ENCODE data around the gene FAM32A.

DNA sequence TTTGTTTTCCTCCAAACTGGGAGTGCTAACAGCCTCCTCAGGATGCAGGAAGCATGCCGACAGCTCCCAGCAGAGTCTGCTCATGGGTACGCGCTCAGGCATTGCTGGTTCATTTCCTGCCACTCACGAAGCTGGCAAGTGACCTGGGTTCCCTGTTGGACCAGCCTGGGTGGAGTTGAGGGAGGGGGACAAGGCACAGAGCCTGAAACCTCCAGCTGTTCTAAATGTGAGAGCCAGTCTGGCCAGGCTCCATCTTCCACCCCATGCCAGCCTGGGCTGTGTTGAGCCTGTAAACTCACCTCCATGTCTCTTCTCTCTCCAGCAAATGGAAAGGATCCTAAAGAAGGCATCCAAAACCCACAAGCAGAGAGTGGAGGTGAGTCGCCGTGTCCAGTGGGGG is 5.0 kb downstream of the FAM32A start:
- TF ChIP-seq, protein P1, sequence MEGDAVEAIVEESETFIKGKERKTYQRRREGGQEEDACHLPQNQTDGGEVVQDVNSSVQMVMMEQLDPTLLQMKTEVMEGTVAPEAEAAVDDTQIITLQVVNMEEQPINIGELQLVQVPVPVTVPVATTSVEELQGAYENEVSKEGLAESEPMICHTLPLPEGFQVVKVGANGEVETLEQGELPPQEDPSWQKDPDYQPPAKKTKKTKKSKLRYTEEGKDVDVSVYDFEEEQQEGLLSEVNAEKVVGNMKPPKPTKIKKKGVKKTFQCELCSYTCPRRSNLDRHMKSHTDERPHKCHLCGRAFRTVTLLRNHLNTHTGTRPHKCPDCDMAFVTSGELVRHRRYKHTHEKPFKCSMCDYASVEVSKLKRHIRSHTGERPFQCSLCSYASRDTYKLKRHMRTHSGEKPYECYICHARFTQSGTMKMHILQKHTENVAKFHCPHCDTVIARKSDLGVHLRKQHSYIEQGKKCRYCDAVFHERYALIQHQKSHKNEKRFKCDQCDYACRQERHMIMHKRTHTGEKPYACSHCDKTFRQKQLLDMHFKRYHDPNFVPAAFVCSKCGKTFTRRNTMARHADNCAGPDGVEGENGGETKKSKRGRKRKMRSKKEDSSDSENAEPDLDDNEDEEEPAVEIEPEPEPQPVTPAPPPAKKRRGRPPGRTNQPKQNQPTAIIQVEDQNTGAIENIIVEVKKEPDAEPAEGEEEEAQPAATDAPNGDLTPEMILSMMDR (IDR thresholded peaks at IDR 0.05) = no peak
- TF ChIP-seq, protein P2, sequence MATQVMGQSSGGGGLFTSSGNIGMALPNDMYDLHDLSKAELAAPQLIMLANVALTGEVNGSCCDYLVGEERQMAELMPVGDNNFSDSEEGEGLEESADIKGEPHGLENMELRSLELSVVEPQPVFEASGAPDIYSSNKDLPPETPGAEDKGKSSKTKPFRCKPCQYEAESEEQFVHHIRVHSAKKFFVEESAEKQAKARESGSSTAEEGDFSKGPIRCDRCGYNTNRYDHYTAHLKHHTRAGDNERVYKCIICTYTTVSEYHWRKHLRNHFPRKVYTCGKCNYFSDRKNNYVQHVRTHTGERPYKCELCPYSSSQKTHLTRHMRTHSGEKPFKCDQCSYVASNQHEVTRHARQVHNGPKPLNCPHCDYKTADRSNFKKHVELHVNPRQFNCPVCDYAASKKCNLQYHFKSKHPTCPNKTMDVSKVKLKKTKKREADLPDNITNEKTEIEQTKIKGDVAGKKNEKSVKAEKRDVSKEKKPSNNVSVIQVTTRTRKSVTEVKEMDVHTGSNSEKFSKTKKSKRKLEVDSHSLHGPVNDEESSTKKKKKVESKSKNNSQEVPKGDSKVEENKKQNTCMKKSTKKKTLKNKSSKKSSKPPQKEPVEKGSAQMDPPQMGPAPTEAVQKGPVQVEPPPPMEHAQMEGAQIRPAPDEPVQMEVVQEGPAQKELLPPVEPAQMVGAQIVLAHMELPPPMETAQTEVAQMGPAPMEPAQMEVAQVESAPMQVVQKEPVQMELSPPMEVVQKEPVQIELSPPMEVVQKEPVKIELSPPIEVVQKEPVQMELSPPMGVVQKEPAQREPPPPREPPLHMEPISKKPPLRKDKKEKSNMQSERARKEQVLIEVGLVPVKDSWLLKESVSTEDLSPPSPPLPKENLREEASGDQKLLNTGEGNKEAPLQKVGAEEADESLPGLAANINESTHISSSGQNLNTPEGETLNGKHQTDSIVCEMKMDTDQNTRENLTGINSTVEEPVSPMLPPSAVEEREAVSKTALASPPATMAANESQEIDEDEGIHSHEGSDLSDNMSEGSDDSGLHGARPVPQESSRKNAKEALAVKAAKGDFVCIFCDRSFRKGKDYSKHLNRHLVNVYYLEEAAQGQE (IDR thresholded peaks at IDR 0.05; ENCODE audit: insufficient read depth in 1 of 2, low read depth in 2 of 2, low read length in 1 of 2) = no peak
